D721Med (cell line): ENCODE results near the gene FADS2.

Experiments
- DNase-seq: peaks from one replicate; pipeline ENCODE4 v3.0.0; 2011; ENCODE audit warnings: low spot score; ENCODE audit not compliant: insufficient read length
- FAIRE-seq: peaks from 2 replicates; lab custom pipeline; 2011; peaks lifted over from hg19 to GRCh38; lab: Jason Lieb, UNC
- TF ChIP-seq, protein P1 (sequence below): IDR thresholded peaks from 2 replicates; pipeline ENCODE4 v1.5.1; 2012; ENCODE audit warnings: mild to moderate bottlenecking, control low read depth; ENCODE audit not compliant: insufficient read depth; ENCODE audit errors: missing control alignments

Gene FADS2

DNA sequence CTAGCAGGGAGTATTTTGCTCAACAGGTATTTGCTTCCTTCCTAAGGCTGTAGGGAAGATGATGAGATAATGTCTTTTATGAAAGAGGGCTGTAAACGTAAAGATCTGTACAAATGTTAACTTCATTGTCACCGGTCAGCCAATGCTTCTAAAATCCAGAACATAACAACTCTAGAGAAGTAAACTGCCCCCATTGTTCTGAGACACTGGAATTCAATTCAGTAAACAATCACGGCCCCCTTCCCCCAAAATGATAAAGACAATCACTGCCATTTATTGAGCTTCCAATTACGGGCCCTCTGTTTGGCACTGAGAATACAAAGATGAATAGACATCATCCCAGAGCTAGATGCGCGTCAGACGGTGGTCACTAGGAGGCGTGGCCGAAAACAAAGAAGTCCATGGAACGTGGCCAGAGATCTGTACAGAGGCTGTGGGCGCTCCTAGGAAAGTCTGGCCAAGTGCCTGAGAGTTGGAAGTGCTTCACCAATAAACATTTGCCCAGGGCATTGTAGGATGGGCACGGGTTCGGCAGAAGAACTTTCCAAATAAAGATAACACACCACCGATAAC, 36.3 kb upstream of the FADS2 start:
- DNase-seq, result no peak
- no peak for FAIRE-seq
- TF ChIP-seq, protein P1, sequence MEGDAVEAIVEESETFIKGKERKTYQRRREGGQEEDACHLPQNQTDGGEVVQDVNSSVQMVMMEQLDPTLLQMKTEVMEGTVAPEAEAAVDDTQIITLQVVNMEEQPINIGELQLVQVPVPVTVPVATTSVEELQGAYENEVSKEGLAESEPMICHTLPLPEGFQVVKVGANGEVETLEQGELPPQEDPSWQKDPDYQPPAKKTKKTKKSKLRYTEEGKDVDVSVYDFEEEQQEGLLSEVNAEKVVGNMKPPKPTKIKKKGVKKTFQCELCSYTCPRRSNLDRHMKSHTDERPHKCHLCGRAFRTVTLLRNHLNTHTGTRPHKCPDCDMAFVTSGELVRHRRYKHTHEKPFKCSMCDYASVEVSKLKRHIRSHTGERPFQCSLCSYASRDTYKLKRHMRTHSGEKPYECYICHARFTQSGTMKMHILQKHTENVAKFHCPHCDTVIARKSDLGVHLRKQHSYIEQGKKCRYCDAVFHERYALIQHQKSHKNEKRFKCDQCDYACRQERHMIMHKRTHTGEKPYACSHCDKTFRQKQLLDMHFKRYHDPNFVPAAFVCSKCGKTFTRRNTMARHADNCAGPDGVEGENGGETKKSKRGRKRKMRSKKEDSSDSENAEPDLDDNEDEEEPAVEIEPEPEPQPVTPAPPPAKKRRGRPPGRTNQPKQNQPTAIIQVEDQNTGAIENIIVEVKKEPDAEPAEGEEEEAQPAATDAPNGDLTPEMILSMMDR, result no peak

DNA sequence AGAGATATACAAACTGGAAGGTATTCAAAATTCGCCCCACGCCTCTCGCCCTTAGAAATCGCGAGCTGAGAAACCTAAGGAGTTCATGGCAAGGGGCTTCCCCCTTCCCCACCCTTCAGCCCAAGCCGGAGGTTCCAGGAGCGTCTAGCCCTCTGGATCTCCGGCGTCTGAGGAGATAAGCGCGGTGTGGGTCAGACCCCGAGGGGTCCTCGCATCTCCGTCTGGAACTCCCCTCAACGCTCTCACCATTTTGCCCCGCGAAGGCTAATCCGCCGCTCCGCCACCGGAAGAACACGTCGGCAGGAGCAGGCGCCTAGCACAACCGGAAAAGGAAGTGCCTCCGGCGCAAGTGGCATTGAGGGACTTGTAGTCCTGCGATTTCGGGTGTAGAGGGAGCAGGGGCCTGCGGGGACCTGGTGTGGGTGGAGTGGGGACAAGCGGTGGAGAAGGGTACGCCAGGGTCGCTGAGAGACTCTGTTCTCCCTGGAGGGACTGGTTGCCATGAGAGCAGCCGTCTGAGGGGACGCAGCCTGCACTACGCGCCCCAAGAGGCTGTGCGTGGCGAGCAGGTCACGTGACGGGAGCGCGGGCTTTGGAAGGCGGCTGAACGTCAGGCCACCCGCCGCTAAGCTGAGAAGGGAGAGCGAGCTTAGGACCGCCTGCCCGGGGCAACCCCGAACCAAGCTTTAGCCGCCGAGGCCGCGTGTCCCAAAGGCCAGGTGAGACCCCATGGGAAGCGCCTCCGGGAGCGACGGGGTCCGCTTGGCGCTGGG, 35.6 kb upstream of the FADS2 start, which contains the start of the genes FEN1 and TMEM258:
TSS of gene FEN1 (plus strand) at position 602 of the 773 bp plus-strand sequence. CDS start 2,451 bp downstream, outside the sequence.
TSS of gene TMEM258 (minus strand) at position 290 of the 773 bp plus-strand sequence. CDS start at position 249, 41 bp downstream.
- FAIRE-seq (no peak), DNase-seq (peak; percentile 91)
- TF ChIP-seq, protein P1, result no peak

DNA sequence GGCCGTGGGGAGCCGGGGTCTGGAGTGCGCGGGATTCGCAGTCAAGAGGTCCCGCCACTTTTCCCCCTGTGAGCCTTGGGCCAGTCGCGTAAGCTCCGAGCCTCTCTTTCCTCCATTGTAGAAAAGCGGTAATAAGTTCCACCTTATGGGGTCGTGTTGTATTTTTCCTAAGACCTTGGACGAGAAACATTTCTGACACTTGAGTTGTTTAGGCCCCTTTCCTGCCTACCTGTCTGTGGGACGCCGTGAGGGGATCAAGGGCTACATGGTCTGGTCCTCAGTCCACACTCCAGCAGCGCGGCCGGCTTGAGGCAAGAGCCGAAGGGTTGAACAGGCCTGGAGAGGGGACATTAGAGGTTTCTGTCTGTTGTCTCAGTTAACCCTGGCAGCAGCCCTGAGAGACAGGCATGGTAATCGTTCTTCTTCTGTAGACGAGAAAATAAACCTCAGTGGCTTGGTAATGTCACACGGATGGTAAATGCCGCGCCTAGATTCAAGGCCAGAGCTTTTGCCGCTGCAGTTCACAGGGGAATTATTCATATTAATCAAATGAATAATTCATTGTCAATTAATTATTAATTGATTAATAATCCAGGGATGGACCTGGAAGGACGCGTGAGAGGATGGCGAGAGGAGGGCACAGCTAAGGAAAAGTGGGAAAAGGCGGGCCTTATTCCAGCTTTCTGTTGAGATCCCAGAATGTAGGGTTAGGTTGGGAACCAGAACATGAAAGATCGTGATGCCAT, 34.8 kb upstream of the FADS2 start:
- TF ChIP-seq, protein P1, result no peak
- FAIRE-seq (no peak), DNase-seq (no peak)

DNA sequence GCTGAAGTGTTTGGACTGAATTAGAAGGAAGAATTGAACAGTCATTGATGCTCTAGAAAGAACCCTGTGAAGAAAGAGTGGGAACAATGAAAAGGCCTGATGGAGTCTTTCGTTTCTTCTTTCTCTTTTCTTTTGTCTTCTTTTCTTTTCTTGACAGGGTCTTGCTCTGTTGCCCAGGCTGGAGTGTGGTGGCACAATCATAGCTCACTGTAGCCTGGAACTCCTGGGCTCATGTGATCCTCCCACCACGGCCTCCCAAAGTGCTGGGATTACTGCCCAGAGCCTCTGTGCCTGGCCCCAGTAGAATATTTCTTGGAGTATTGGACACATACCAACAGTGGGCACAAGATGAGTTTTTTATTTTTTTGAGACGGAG, 34.3 kb upstream of the FADS2 start:
- DNase-seq (no peak), FAIRE-seq (no peak)
- TF ChIP-seq, protein P1, result no peak

DNA sequence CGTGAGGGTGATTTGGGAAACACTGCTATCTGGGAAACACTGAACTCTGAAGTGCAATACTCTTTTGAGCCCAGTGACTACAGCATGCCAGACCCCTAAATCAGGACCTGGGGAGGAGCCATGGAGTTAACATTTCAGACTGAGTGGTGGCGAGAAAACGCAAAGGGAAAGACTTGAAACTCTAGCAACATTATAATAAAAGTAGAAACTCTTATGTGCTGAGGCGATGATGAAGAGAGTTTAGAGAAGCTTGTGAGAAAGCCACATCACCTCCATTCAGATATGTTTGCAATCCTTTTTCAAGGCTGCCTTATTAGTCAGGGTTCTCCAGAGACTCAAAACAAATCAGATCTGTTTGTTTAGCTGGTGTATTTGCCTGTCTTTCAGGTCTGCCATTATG, 33.5 kb upstream of the FADS2 start:
- FAIRE-seq (no peak), DNase-seq (no peak)
- TF ChIP-seq, protein P1, result no peak

DNA sequence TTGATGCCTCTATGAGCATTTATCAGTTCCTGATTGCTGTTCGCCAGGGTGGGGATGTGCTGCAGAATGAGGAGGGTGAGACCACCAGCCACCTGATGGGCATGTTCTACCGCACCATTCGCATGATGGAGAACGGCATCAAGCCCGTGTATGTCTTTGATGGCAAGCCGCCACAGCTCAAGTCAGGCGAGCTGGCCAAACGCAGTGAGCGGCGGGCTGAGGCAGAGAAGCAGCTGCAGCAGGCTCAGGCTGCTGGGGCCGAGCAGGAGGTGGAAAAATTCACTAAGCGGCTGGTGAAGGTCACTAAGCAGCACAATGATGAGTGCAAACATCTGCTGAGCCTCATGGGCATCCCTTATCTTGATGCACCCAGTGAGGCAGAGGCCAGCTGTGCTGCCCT, 32.6 kb upstream of the FADS2 start:
- TF ChIP-seq, protein P1, result no peak
- DNase-seq (no peak), FAIRE-seq (no peak)
